GM21723 (cell line): ENCODE measurements around the gene CDH16.
"Not testable (repeated sequence)": the region's sequence is repeated elsewhere in the genome, so short reads cannot be mapped to it uniquely, and the experiment has no call there.

ENCODE experiments used
- ATAC-seq: cut with Tn5 transposase; IDR thresholded peaks from one replicate; pipeline ENCODE4 v1.9.1; 2021; ENCODE audit warnings: mild to moderate bottlenecking, moderate library complexity; ENCODE audit not compliant: unreplicated experiment

The CDH16 gene

DNA sequence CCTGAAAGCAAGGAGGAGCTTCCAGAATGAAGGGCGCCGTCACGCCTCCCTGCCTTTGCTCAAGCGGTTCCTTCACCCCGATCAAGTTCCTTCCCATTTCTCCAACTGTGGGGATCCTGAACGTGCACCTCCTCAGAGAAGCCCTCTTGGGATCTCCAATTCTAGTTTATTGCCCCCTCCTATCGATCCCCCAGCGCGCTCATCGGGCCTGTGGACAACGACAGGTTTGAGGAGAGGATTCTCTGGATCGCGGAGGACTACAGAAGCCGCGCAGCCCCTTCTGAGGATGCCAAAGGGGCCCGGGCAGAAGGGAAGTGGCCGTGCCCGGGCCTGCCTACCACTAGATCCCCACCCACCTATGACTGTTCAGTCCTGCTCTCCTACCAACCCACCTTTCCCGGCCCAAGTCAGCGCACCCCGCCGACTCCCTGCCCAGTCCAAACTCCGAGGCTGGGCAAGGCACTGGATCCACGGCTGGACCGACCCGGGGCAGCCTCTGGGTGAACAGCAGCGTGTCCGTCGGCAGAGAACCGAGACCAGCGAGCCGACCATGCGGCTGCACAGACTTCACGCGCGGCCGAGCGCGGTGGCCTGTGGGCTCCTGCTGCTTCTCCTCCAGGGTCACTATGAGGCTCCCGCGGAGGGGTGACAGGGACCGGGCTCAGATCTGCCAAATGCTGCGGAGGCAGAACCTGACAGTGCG is 29.6 kb upstream of the CDH16 start:
- no peak for ATAC-seq

DNA sequence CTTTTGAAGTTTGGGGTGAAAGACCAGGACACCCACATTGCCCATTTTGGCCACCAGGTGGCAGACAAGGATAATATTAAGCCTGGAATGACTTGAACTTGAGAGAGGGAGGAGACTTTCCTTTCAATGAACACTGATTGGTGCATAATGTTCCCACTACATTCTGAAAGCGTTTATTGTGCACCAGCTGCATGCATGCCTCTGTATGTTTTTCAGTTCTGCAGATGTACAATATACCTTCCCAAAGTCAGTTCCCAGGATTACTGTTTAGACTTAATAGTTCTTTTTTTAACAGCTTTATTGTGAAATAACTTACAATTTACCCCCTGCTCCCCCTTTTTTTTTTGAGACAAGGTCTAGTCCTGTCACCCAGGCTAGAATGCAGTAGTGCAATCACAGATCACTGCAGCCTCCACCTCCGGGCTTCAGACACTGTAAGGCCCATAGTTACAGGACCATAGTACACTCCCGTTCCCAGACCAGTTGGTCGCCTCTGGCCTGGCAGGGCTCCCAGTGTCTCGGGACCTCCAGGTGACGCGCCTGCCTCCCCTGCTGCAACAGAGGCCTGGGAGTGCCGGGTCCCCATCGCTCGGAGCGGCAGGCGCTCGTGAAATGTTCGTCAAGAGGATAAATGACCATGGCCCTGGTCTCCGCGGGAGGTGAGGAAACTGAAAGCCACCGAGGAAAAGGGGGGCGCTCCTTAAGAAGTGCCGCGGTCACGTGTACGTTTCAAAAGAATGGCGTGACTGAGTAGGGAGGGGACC is 28.8 kb upstream of the CDH16 start:
- peak; percentile 68 for ATAC-seq

DNA sequence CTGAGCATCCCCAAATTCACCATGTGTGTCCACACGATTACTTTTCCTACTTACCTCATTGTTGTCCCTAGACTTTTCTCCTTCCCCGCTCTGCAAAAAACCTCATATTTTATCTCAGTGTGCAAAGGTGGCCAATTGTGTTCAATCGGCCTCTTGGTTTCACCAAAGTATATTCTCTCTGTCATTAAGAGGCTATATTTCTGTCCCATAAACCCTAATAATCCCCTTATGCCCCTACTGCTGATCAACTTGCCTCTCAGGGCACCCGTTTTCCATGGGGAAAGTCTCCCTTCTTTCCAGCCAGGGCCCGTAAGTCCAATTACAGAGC is 28.3 kb upstream of the CDH16 start:
- no peak for ATAC-seq

DNA sequence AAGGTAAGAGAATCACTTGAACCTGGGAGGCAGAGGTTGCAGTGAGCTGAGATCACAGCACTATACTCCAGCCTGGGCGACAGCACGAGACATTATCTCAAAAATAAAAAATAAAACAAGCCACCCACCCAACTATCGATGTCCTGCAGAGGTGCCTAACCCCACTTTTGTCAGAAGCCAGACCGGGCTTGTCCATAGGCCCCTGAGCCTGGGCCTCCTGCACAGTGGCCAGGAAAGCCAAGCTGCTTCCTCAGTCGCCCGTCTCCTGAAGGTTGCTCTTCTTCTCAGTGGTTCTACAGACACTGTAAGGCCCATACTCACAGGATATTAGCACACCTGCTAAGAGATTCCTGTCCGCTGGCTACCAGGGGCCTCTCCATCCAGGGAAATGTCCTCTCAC is 27.9 kb upstream of the CDH16 start:
- ATAC-seq, result no peak

DNA sequence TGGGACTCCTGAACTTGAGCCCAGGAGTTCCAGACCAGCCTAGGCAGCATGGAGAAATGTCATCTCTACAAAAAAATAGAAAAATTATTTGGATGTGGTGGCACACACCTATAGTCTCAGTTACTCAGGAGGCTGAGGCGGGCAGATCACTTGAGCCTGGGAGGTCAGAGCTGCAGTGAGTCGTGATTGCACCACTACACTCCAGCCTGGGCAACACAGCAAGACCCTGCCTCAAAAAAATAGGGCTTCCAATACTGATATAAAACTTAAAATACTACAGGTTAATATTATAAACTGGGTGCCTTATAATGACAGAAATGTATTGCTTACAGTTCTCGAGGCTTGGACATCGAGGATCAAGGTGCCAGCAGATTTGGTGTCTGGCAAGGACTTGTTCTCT is 27.3 kb upstream of the CDH16 start:
- no peak for ATAC-seq

DNA sequence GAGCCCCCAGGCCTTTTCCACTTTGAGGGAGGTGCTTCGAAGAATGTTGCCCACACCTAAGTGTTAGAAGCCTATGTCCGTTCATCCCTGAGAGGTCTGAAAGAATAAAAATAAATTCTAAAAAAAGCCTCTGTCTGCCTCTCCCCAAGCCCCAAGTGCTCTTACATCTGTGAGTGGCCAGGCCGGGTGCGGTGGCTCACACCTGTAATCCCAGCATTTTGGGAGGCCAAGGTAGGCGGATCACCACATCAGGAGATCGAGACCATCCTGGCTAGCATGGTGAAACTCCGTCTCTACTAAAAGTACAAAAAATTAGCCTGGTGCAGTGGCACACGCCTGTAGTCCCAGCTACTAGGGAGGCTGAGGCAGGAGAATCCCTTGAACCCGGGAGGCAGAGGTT is 26.3 kb upstream of the CDH16 start:
- not testable (repeated sequence) for ATAC-seq

DNA sequence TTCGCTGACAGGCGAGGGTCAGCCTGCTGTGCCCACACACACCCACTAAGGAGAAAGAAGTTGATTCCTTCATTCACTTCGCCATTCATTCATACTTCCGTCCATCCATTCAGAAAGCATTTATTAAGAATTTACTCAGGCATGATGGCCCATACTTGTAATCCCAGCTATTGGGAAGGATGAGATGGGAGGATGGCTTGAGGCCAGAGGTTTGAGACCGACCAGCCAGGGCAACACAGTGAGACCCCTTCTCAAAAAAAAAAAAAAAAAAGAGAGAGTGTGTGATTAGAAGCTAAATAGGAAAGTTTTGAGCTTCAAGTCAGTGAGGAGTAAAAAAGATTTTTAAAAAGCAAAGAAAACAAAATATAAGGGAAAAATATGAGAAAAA is 25.4 kb upstream of the CDH16 start:
- ATAC-seq, result no peak

DNA sequence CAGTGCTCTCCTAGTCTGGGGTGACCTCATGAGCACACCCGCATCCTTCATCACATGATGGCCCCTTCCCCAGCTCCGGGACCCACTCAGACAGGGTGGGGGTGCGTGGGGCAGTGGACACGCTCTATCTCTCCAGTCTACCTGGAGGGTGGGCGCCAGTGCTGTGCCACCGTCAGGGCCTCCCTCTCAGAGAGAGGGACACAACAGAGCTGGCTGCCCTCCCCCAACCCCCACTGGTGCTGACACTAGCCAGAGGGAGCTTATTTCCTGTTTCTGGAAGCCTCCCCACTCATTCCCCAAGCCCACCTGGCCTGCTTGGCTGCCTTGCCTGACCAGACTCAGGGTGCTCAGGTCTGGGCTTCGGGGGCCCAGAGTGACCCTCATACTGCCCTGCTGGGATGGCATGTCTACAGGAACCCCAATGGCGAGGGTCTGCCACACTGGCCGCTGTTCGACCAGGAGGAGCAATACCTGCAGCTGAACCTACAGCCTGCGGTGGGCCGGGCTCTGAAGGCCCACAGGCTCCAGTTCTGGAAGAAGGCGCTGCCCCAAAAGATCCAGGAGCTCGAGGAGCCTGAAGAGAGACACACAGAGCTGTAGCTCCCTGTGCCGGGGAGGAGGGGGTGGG is 24.9 kb upstream of the CDH16 start:
- no peak for ATAC-seq

DNA sequence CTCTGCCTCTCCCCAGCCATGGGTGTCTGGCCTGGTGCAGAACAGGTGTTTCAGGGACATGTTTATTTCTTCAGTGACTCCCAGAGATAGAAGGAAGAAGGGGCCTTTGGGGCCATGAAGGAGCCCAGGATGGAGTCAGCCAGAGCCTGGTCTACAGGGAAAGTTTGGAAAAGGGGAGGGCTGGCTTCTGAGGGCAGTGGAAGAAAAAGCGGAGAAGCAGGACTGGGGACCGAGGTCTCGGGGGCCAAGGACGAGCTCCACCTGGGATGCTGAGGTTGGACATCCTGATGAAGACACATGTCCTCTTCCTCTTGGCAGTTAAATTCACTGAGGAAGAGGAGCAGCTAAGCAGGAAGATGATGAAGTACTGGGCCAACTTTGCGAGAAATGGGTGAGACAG is 24.3 kb upstream of the CDH16 start:
- ATAC-seq, result no peak

DNA sequence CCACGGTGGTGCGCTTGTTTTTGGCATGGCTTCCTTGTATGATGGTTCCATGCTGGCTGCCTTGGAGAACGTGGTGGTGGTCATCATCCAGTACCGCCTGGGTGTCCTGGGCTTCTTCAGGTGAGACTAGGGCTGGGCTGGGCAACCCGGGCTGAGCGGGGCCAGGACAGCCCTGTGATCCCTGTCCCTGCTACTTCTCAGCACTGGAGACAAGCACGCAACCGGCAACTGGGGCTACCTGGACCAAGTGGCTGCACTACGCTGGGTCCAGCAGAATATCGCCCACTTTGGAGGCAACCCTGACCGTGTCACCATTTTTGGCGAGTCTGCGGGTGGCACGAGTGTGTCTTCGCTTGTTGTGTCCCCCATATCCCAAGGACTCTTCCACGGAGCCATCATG is 21.6 kb upstream of the CDH16 start:
- ATAC-seq, result no peak

DNA sequence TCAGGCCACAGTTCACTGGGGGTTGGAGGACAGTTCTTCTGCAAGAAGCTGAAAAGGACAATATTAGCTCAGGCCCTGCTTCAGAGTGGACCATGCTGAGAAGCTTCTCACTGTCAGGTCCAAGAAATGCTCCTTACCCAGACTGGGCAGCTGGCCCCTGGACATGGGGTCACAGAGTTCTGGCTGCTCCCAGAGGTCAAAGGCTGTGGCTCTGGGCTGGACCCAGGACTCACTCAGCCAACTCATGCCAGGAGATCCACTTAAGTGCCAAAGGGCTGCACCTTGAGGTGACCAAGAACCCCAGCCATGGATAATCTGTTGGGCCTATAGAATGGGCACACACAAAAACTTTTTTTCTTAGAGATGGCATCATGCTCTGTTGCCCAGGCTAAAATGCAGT is 20.7 kb upstream of the CDH16 start:
- no peak for ATAC-seq

DNA sequence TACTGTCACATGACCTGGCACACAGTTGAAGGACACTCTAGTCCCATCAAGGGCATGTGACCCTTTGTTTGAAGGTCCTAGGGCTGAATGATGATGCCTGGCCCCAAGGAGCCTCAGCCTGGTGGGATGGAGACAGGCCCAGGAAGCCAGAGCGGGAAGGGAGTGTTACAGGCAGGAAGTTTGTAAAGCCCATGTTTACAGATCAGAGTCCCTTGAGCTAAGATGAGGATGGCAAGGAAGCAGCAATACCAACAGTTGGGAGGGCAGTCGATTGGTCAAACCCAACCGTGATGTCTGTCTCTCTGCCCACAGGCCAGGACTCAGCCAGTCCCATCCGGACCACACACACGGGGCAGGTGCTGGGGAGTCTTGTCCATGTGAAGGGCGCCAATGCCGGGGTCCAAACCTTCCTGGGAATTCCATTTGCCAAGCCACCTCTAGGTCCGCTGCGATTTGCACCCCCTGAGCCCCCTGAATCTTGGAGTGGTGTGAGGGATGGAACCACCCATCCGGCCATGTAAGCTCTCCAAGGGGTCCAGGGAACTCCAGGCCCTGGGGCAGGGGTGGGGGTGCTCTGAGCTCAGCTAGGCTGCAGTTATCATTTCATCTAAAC is 19.1 kb upstream of the CDH16 start:
- no peak for ATAC-seq

DNA sequence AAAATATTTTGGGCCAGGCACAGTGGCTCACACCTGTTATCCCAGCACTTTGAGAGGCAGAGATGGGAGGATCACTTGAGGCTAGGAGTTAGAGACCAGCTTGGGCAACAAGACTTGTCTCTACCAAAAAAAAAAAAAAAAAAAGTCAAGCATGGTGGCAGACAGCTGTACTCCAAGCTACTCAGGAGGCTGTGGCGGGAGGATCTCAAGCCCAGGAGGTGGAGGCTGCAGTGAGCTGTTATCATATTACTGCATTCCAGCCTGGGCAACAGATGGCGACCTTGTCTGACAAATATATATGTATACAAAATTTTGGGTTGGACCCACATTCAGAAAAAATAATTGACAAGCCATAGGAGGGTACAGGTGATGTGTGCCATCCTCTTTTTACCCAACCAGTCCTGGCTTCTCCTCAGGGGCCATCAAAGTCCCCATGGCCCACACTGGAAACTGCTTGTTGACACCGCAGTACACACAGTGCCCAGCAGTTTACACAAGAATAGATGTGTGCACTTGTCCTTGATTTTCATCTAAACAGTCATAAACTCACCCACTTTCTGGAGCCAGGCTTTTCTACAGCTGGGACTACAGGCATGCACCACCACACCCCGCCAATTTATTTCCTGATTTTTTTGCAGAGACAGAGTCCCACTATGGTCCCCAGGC is 18.3 kb upstream of the CDH16 start:
- no peak for ATAC-seq

DNA sequence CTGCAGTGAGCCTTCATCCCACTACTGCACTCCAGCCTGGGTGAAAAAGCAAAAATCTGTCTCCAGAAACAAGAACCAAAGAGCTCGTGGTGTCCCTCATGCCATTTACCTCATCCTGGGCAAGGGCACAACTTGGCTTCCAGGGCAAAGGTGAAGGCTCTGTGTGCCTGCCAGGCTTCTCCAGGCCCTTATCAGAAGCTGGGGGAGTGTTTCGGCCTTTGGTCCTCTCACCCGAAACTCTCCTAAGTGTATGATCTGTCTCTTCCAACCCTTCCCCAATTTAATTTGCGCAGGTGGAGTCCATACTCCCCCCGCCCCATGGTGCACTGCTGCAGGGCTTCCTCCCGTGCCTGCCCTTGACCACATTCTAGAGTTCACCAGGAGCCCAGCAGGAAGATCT is 17.8 kb upstream of the CDH16 start:
- no peak for ATAC-seq

DNA sequence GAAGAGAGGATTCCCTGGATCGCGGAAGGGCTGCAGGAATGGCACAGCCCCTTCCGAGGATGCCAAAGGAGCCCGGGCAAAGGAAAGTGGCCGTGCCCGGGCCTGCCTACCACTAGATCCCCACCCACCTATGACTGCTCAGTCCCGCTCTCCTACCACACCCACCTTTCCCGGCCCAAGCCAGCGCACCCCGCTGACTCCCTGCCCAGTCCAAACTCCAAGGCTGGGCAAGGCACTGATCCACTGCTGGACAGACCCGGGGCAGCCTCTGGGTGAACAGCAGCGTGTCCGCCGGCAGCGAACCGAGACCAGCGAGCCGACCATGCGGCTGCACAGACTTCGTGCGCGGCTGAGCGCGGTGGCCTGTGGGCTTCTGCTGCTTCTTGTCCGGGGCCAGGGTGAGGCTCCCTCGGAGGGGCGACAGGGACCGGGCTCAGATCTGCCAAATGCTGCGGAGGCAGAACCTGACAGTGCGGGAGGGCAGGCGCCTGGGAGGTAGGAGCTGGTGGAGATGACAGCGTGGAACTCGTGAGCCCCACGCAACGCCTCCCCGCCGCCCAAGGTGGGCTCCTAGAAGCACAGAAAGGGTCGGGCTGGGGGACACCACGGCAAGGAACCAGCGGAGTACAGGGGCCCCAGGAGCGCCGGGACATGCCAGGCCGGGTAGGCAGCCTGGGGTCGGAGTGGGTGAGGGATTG is 16.8 kb upstream of the CDH16 start, which contains the start of gene CES2:
Gene CES2, plus strand, starts transcription at position 203 of the 698 bp plus-strand sequence. Its CDS starts 120 bp downstream, at position 323.
- ATAC-seq, result no peak

DNA sequence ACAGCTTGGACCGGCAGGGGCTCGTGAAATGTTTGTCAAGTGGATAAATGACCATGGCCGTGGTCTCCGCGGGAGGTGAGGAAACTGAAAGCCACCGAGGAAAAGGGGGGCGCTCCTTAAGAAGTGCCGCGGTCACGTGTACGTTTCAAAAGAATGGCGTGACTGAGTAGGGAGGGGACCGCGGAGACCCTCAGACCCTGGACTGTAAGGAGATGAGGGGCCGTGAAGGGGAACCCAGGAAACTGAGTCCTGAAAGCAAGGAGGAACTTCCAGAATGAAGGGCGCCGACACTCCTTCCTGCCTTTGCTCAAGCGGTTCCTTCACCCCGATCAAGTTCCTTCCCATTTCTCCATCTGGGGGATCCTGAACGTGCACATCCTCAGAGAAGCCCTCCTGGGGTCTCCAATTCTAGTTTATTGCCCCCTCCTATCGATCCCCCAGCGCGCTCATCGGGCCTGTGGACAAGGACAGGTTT is 16.2 kb upstream of the CDH16 start:
- ATAC-seq, result not testable (repeated sequence)

DNA sequence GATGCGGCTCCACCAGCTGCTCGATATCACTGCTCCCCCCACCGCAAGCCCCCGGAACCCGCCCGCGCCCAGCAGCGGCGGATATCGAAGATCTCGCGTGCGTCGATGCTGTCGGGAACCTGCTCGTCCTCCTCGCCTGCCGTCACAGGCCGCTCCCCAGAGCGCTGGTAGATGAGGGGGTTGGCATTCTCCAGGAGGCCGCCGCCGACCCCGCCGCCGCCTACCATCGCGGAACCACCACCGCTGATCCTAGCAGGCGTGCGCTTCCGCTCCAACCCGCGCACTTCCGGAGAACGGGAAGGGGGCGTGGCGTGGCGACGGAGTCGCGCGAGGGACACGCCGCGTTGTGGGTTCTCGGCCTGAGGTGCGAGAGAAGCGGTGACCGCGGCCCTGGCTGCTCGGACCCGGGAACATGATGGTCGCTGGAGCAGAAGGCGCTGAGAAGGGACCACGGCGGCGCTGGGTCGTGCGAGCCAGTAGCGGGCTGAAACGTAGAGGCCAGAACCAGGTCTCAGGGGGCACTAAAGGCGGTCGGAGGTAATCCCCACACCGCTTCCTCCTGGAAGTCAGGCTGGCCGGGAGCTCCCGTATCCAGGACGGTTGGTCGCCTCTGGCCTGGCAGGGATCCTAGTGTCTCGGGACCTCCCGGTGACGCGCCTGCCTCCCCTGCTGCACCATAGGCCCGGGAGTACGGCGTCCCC is 15.6 kb upstream of the CDH16 start, which contains the start of gene CIAO2B:
Gene CIAO2B, minus strand, starts transcription at position 265 of the 701 bp plus-strand sequence. Its CDS starts 38 bp downstream, at position 227.
- peak; percentile 75 for ATAC-seq

DNA sequence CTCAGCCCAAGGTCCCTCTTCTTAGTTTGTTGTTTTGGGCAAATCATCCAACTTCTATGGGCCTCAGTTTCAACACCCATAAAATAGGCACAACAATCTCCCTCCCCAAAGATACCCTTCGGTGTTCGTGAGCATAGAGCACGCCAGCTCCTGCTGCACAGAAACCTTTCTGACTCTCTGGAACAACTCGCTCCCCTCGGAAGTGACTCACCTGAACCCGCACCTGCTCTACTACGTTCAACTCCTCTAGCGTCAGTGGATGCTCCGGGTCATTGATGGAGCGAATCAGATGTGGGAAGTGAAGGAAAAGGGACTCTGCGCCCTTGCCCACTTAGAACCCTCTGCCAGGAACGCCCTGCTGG is 15.1 kb upstream of the CDH16 start:
- ATAC-seq, result peak; percentile 8

DNA sequence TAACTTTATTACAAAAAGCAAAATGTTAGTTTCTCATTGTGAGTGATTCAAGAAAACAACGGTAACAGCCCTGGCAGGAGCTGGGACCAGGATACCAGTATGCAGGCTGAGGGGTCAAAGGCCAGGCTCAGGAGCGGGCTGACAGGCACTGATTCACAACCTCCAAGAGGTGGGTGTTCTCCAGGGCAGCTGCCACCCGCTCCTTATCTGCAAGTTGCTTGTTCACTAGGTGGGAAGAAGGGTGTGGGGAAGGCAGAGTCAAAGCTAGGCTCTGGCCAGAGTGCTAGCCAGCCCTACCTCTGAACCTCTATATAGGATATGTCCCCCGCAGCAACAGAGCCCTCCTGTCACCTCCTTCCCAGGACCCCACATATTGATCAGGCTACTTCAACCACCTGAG is 13.4 kb upstream of the CDH16 start:
- ATAC-seq, result no peak

DNA sequence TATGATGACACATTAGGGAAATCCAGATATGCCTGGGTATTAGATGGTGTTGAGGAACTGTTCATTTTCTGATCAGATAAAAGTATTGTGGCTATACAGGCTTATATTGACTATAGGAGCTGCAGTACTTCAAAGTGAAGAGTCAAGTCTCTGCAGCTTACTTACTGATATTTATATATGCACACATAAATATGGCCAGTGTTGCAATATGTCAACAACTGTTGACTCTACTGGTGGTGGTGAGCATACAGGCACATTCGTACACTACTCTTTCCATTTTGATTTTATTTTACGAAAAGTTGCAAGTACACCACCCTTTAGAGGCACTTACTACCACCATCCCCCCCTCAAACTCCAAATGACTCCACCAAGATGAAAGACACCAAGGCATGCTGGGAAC is 13.0 kb upstream of the CDH16 start:
- no peak for ATAC-seq
